DOHH2 (cell line): ENCODE measurements around the gene DMPK.

ENCODE experiments used
- CTCF ChIP-seq: fragments of 200-600 bp; sonication (generic); IDR thresholded peaks from one replicate; pipeline ENCODE4 v1.5.1; 2014; ENCODE audit warnings: antibody characterized with exemption, mild to moderate bottlenecking, low read depth, low read length; ENCODE audit not compliant: poor library complexity, severe bottlenecking
- EZH2phosphoT487 ChIP-seq: fragments of 200-600 bp; sonication (generic); IDR thresholded peaks from 2 replicates; pipeline ENCODE4 v1.6.1; 2017; ENCODE audit warnings: borderline replicate concordance, mild to moderate bottlenecking, antibody characterized with exemption, low read length, moderate library complexity, mixed read lengths

GRCh38 chr19:45809643-45810159 is 27.4 kb upstream of the DMPK start:
- TF ChIP-seq CTCF (no peak), EZH2phosphoT487 (no peak)
